ENCODE measurements around the gene AKR7A2.

AKR7A2 gene

DNA sequence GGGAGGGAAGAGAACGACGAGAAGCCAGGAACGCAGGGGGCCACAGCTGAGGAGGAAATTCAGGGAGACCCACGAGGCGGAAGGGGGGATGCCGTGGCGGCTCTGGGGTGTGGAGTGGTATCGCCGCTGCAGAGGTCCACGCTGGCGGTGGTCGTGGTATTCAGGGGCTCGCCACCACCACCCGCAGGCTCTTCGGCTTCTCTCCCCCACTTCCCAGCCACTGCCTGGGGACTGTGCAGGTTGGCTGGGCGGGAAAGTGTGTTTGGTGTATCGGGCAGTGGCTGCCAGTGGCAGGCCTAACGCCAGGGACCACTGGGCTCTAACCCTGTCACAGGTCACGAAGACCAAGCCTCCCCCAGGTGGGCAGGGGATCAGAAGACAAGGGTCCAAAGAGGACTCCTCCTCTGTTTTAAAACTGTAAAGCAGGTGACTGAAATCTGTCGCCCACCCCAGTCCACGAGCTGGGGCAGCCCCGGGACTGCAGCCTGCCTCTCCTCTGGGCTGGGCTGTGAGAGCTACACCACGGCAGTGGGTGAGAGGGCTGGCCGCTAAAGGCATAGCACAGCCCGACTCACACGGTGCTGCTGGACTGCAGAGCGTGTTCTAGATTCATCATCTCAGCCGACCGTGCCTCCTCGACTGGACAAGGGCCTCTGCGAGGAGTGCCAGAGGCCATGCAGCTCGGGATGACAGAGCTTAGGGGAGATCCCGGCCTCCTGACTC is 31.1 kb upstream of the AKR7A2 start:
- no peak for FAIRE-seq

DNA sequence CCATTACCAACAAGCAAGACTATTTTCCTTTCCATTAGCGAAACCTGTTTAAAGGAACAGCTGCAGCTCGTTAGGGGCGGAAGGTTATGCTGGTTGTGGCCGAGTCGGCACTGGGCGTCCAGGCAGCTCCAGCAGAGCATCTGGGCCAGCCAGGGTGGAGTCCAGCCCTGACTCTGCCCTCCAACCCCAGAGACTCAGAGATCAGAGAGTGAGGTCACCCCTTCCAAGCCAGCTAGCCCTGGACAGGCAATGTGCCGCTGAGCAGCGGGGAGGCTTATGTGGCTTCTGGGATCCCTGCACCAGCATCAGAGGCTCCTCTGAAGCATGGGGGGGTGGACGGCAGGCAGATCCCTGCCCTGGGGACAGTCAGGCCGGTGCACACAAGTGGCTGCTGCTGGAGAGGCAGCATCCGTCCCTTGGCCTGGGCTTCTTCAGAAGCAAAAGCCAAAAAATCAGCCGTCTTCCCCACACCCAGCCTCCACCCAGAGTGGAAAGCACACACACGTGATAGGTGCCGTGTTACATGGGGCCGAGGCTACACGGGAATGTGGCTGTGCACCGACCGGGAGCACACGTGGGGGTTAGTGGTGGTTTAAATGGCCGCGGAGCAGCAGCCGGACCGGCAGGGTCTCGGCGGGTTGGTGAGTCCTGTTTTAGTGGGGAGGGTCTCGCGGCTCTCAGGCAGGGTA is 30.3 kb upstream of the AKR7A2 start:
- no peak for FAIRE-seq

DNA sequence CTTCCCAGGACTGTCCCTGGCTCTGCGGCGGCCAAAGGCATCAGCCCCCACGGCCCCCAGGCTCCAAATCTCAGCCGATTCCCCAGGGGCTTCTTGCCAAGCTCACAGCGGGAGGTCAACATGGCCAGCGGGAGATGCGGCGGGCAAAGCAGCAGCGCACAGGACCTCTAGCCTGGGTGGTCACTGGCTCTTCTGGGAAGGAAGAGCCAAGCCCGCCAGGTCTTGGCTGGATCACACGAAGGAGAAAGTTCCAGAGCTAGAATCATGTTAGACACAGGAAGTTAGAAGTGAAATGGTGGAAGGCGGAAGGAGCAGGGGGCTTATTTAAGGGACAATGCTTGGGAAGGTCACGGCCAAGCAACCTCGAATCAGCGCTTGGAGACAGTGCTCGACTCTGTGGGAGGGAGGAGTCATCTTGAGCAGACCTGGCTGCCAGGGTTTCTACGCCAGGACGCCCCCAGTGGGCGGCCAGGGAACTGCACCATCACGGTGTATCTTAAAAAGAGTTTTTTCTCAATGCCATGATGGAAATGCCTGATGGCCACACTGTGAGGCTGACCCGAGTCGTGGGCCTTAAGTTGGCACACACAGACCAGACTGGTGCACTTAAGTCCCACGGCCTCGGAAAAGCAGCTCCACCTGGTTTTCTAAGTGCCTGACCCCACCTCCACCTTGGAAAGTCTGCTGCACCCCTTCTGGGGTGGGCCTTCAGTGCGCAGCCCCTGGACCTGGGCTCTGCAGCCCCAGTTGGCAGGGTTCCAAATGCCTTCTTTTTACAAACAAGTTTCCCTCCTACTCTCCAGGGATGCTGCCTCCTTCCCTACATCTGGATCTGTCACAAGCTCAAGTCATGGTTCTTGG is 29.5 kb upstream of the AKR7A2 start:
- FAIRE-seq = no peak

DNA sequence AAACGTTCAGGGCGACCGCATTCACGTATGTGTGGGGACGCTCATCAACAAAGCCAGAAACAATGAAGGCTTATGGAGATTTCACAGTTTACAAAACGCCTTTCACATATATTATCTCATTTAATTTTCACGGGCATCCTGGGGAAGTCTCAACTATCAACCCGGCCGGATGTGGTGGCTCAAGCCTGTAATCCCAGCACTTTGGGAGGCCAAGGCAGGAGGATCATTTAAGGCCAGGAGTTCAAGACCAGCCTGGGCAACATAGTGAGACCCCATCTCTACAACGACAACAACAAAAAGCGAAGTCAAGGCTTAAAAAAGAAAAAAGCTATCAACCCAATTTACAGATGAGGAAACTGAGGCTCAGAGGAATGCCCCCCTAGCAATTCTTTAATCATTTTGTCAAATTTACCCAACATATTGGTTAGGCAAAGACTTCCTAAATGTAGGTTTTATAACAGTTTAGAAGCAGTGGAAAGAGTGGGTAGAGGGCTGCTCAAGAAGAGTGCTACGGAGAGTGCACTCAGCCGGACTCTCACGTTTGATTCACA is 28.5 kb upstream of the AKR7A2 start:
- no peak for FAIRE-seq

DNA sequence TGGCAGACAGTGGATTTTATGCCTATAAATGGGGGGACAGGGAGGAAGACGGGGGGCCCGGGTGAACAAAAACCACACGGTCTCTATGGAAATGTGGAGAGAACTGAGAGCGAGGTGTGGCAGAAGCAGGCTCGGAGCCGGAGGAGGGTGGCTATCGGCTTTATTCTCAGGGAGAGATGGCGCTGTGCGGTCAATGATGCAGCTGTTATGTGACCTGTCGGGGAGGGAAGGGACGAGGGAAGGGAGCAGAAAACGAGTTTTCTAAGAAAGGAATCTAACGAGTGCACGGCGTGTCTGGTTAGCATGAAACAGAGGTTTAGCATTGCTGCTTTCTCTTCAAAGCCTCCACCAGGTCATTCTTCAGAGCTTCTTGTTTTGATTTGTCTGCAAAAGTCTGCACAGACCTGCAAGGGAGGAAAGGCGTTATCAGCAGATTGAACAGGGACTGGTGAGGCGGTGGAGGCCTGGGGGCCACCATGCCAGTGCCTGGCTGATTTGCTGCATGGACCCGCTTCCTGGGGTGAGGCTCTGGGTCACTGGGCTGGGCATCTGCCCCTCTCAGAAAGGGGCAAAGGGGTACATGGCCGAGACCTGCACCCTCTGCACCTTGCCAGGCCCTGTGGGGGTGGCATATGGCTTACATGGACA is 27.4 kb upstream of the AKR7A2 start:
- FAIRE-seq = no peak

DNA sequence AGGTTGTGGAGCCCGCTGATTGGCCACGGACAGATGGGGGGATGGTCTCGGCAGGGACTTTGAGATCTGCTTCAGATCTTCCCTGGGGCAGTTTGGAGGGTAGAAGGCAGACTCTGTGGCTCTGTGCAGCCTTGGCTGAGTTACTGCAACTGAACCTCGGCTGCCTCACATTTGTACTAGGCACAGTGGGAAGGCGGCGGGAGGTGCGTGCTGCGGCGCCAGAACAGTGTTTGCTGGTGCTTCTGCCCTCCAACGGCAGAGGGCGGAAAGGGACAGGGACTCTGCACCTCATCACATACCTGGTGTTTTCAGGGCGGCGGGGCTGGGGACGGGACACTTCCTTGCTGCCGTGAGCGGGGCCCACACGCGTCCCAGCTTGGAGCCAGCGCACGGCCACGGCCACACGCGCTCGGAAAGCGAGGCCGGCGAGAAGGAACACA is 26.4 kb upstream of the AKR7A2 start:
- no peak for FAIRE-seq

DNA sequence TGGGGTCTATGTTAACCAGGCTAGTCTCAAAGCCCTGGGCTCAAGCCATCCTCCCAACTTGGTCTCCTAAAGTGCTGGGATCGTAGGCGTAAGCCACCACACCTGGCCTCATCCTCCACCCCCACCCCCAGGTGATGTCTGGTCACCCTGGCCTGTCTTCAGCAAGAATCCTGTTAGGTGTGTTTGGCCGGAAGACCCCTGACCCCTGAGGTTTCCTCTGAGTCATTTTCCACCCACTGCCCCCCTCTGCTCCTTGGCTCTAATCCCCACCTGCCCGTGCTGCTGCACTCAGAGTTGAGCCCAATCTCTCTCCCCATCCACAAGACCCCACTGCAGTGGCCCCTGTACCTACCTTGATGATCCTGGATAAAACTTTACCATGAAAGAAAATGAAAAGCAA is 25.3 kb upstream of the AKR7A2 start:
- no peak for FAIRE-seq

DNA sequence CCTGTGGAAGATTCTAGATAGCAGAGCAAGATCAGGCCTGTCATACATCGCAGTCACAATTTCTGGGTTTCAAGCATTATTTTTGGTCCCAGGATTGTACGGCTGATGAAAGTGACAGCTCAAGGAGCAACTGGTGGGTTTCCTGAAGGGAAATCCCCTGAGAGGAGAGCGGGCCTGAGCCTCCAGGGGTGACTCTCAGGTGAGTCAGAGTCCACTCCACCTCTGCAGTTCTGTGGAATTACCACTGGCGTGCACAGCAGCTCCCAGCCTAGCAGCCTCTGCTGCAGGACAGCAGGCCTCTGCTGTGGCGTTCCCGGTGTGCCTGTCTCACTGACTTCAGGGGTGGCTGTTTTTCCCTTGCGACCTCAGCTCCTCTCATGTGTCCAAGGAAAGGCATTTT is 24.6 kb upstream of the AKR7A2 start:
- FAIRE-seq = no peak

DNA sequence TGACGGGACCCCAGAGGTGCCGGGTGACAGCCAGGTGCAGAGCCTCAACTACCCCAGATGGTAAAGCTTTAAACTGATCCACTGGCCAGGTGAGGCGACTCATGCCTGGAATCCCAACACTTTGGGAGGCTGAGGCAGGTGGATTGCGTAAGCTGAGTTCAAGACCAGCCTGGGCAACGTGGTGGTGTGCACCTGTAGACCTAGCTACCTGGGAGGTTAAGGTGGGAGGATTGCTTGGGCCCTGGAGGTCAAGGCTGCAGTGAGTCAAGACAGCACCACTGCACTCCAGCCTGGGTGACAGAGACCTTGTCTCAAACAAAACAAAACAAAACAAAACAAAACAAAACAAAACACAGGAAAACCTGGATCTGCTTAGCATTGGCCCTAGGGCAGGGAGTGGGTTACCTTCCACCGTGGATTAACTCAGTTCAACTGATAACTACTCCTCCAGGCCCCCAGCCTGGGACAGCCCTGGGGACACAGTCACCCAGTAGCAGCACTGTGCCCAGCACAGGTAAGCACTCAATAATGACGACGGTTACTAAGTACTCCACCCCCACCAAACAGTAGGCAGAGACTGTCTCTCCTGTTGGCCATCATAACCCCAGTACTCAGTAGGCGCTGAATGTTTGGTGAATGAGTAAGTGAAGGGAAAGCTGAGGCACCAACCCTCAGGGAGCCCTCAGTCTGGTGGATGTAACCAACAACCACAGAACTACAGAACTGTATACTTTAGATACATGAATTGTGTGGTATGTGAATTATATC is 21.8 kb upstream of the AKR7A2 start:
- FAIRE-seq = no peak

DNA sequence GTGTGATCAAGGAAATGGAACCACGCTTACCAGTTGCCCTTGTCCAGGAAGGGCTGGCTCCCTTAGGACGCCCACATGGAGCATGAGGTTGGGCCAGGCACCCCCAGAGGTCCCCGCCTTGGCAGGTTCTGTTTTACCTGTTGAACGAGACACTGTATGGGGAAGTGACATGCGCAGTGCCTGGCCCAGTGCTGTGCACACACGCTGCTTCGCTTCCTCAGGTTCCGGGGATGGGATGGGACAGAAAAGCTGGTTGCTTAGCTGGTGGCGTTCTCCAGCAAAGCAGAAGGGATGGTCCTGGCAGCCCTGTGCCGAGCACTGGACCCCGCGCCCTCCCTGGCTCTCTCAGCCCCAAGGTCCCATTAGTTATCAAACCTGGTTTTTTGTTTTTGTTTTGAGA is 20.9 kb upstream of the AKR7A2 start:
- FAIRE-seq = no peak

DNA sequence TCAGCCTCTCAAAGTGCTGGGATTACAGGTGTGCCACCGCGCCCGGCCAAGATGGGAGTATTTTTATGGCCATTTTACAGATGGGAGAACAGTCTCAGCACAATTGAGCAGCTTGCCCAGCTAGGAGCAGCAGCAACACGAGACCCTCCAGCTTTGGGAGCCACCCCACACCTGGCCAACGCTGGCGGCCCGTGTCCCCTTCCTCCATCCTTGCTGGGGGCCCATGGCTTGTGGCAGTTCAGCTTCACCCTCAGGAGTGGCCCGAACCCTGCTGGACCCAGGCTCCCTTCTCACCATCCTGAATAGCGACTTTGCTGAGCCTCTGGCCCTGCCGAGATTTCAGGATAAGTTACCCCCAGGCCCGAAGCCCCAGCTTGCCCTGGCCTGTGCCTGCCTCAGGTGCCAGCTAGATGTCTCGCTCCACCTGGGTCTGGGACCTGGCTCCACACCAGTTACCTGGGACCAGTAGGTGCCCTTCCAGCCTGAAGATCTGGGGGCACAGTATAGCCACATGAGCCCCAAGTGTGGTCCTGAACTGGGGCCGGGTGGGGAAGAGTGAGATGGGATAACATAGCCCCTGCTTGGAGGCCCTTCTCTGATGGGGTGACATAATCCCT is 19.4 kb upstream of the AKR7A2 start:
- no peak for FAIRE-seq

DNA sequence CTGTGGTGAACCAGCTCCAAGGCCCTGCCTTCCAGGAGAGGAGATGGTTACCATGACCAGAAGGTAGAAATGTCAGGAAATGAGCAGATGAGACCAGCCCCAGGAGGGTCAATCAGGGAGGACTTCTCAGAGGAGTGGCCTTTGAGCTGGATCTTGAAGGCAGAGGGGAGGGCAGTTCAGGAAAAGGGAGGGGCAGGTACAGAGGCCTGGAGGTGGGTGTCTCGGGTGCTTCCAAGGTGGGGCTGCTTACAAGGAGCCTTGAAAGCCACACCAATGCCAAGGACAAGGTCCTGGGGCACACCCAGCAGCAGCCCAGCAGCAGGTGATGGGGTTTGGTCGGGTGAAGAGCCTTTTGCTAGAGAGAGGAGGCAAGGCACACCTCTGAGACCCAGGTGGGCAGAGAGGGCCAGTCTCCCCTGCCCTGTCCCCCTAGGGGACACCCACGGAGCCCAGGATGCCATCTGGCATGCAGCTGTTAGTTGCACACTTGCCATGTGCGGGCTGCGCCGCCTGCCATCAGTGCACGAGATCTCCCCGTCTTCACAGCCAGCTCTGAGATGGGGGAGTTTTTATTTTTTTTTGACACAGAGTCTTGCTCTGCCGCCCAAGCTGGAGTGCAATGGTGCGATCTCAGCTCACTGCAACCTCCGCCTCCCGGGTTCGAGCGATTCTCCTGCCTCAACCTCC is 18.6 kb upstream of the AKR7A2 start:
- FAIRE-seq = no peak

DNA sequence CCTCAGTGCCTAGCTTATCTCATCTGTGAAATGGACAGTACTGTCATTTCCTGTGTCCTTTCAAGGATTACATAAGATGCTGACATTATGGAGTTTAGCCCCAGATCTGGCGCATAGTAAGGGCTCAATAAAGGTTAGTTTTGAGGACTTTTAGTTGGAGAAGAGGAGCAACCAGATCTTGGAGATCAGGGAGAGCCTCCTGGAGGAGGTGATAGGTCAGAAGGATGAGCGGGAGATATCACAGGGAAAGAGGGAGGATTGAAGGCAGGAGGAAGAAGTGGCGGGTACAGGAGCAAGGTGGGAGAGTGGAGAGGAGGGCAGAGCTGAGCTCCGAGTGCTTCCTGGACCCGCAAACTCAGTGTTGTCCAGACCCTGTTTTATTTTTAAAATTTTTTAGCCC is 17.7 kb upstream of the AKR7A2 start:
- FAIRE-seq = no peak

DNA sequence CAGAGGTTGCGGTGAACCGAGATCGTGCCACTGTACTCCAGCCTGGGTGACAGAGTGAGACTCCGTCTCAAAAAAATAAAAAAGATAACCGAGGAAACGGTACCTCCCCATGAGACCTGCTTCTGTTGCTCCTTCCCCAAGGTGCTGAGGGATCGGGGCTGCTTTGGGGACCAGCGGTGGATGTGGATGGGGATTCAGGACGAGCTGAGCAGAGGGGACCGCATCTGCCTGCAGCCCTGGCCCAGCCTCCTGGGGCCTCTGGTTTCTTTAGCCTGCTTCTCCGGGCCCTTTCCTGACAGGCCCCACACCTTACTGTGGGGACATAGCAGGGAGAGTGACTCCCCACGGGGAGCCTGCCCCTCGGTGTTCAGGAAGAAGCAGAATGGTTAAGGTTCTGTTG is 17.2 kb upstream of the AKR7A2 start:
- no peak for FAIRE-seq

DNA sequence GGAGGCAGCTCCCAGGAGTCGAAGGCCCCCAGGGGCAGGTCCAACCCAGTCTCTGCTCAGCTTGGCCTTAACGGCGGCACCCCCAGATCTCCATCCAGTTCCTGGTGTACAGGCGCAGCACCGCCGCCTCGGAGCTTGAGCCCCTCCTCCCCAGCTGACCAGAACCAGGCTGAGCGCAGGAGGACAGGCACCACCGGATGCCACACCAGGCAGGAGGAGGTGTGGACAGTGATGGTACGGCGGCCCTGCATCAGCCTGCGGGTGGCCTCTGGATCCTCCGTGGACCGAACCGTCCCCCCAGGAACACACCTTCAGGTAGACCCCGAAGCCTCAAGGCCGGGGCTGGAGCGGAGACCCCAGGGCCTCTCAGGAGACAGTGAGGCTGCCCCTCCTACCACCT is 16.5 kb upstream of the AKR7A2 start:
- FAIRE-seq = no peak

DNA sequence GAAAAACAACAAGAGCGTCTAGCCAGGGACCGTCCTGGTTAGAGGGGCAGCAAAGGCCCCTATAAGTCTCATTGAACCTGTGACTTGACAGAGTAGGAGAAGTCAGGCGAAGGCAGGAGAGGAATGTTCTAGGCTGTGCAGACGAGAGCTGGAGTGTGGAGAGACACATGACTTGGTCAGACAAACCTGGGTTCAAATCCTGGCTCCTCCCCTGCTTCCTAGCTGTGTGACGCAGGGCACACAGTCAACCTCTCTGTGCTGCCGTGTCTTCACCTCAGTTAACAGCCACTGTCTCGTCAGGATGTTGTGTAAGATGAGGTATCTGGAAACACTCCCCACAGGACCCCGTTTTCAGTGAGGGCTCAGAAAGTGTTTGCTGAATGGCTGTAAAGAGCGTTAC is 15.8 kb upstream of the AKR7A2 start:
- FAIRE-seq = no peak

DNA sequence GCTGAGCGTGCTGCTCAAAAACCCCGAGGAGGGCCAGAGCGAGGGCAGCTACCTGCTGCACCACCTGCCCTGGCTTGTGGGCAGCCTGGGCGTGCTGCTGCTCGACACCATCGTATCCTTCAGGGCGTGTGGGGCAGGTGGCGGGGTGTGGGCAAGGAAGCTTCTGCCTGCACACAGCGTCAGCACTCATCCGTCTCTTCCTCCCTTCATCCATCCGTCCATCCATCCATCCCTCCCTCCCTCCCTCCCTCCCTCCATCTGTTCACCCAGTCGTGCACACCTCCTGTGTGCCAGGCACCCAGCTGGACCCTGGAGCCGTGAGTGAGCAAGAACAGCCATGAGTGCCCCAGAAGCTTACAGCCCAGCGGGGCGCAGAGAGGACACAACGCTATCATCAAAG is 15.4 kb upstream of the AKR7A2 start:
- no peak for FAIRE-seq

DNA sequence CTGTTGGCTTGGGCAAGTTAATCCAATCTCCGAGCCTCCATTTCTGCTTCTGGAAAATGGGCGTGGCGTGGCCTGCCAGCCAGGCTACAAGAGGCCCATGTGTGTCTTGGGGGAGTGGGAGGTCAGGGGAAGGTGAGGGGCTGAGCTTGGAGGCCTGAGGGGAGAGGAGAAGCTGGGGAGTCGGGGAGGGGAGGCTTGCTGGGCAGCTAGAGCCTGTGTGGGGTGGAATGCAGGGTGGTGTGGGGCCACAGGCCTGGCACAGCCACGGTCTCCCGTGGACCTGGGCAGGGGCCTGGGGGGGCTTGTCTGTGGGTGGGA is 14.8 kb upstream of the AKR7A2 start:
- no peak for FAIRE-seq

DNA sequence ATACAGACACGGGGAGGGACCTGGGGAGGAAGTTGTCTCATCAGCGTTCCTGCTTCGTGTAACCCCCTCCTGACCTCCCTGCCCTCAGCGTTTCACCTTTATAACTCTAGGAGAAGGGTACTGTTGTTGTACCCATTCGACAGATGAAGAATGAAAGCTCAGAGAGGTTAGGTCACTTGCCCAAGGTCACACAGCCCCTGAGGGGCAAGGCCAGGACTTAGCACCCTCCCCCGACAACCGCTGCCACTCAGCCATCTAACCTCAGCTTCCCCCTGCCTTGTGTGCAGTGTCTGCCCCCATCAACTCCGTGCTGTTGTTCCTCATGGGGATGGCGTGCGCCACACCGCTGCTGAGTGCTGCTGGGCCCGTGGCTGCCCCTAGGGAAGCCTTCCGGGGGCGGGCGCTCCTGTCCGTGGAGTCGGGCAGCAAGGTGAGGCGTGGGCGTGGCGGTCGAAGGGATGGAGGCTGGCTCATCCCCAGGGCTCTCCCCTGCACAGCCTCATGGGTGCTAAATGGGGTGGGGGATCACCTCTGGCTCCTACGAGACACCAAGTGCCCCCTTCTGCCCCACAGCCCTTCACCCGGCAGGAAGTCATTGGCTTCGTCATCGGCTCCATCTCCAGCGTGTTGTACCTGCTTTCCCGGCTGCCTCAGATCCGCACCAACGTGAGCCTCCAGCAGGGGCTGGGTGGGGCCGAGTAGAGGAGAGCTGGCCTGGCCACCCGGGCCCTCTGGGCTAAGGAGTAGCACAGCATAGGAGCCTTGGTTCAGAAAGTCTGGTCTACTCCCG is 14.2 kb upstream of the AKR7A2 start:
- FAIRE-seq = no peak

DNA sequence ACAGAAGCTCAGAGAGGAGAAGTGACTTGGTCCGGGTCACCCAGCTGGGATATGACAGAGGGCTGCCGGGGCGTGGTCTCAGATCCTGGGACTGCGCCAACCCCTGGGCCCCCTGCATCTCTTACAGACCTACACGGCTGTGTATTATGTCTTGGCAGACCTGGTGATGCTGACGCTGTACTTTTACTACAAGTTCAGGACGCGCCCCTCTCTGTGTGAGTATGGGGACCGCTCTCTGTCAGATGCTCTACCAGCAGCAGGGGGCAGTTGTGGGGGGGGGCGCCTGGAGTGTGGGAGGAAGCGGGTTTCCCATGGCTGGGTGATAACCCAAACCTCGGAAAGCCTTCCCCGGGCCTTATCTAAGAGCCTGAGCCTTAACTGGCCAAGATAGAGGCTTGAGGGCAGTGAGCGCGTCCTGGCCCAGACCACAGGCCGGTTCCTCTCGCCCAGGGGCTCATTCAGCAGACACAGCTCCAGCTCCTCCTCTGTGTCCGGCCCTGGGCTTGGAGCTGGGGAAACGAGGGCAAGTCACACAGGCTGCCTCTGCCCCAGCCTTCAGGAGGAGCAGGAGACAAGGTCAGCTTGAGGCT is 13.5 kb upstream of the AKR7A2 start:
- FAIRE-seq = no peak

All from endometrium (tissue), 2 donors.